Skin of body (tissue), 2 donors: Measurements from ENCODE around the gene PALB2. TPM values are rescaled to one million over a fixed set of nuclear protein-coding genes. Genes with fewer than 3 reads are reported as not detected.
"Not testable (repeated sequence)": the region's sequence is repeated elsewhere in the genome, so short reads cannot be mapped to it uniquely, and the experiment has no call there.

Source experiments
- DNase-seq: peaks from one replicate; lab custom pipeline; 2025; lab: John Stamatoyannopoulos, UW
- total RNA-seq: library from RNA; depleted of rRNA; stranded (reverse); fragments of >200 nt; gene quantifications from one replicate; pipeline ENCODE4 v1.2.3, GENCODE V29; 2014

Gene PALB2
- total RNA-seq, 1 donor from 2014 or later: 7.4 TPM

- no peak for DNase-seq
These were observed 56.7 kb downstream of the PALB2 start for GRCh38 chr16:23584186-23585076.

DNA sequence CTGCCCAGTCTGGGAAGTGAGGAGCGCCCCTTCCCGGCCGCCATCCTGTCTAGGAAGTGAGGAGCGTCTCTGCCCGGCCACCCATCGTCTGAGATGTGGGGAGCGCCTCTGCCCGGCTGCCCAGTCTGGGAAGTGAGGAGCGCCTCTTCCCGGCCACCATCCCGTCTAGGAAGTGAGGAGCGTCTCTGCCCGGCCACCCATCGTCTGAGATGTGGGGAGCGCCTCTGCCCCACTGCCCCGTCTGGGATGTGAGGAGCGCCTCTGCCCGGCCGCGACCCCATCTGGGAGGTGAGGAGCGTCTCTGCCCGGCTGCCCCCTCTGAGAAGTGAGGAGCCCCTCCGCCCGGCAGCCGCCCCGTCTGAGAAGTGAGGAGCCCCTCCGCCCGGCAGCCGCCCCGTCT, 57.8 kb downstream of the PALB2 start:
- not testable (repeated sequence) for DNase-seq

- DNase-seq: no peak
These were observed 59.3 kb downstream of the PALB2 start for GRCh38 chr16:23581764-23582163.

GRCh38 chr16:23580391-23580790, 60.7 kb downstream of the PALB2 start:
- DNase-seq: no peak

DNA sequence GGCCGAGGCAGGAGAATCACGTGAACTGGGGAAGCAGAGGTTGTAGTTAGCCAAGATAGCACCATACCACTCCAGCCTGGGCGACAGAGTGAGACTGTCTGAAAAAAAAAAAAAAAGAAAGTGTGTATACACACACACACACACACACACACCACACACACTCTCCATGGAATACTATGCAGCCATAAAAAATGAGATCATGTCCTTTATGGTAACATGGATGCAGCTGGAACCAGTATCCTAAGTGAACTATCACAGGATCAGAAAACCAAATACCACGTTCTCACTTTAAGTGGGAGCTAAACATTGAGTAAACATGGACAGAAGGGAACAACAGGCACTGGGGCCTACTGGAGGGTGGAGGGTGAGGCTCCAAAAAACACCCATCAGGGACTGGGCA, 61.7 kb downstream of the PALB2 start:
- DNase-seq: no peak

- DNase-seq: no peak
These were observed 62.8 kb downstream of the PALB2 start for GRCh38 chr16:23578101-23578830.

DNA sequence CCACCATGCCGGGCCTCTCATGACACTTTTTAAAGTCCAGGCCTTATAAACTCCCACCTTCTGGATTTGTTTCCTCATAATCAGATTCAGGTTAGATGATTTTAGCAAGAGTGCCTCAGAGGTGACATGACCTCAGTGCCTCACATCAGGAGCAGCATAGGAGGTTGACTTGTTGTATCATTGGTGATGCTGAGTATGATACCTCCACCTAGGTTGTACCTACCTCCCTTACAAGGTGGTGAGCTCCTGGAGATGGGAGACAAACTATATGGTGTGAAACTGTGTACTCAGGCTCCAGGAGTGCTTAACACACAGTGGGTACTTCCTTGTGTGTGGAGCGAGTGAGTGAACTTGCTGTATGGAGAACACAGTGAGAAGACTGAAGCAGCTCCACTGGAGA, 63.6 kb downstream of the PALB2 start:
- no peak for DNase-seq

DNA sequence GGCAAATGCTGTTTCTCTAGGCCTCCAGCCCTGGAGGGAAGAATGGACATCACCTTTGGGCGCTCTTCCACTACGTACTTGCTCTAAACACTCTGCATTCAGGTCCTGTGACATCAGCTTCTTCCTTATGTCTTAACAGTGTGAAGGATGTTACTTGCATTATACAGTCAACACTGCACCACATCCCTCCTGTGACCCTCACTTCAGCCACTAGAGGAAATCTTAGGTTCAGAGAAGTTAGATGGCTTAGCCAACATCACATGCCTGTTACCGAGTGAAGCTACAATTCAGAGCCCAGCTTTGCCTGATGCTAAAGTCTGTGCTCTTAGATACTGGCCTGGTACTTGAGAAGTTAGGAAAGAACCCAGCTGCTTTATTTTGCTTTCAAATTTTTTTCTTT, 65.3 kb downstream of the PALB2 start:
- no peak for DNase-seq

DNA sequence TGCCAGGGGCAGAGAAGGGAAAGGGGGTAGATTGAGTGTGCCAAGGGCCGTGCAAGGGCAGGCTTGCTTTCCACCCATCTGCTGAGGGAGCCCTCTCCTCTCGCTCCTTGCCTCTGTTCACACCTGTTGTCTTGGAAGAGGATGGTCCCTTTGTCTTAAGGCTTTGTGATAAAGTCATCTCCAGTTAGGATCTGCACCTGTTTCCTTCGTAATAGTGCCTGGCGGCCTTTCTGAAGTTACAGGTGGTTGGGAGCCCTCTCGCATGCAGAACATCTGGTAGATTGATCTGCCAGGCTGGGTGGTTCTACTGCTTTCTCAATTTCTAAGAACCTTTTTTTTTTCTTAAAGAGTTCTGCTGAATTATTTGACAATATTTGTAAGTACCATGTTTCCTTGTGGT, 67.3 kb downstream of the PALB2 start:
- no peak for DNase-seq

DNA sequence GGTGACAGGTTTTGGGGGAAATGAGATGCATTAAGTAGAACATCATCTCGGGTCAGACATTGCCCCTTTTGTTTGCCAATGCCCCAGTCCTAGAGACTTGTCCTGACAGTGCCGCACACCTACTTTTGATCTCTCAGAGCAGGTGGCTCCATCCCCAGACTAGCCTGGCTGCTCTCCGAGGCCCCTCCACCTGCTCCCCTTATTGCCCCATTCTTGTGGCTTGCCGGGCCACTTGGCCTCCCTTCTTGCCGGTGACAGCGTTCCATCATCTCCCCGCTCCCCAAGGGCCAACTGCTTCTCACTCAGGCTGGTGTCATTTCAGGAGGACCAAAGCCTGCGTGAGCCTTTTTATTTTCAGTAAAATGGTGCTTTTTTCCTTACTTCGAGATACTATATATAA, 68.7 kb downstream of the PALB2 start:
- DNase-seq: no peak

GRCh38 chr16:23571895-23572294, 69.2 kb downstream of the PALB2 start:
- no peak for DNase-seq

DNA sequence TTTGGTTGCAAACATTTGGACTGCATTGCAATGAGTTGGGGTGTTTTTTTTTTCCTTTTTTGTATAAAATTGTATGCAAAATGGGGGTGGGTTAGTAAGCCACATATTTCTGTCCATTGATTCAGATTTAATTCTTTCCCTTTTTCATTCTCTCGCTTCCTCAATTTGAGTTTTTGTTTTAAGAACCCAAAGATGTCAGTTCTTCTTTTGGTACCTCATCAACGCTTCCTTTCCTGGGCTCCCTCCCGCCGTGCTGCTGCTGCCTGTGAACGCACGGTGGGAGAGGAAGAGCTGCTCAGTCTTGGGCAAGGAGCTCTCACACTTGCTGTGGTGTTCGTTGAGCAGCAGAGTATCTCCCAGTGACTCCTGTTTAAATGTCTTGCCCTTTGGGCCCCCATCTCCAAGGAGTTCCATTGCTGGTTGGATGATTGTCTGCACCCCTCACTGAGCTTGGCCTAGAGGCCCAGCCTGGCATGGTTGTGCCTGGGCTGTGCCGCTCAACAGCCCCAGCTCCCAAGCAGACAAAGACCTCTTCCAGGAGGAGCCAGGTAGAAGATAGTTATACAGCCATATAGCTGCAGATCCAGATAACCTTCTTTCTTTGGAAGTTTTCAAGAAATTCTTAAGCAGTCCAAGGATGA, 70.0 kb downstream of the PALB2 start:
- no peak for DNase-seq

GRCh38 chr16:23567602-23568001, 73.5 kb downstream of the PALB2 start:
- no peak for DNase-seq

- DNase-seq: no peak
These were observed 74.4 kb downstream of the PALB2 start for GRCh38 chr16:23566724-23567123.

GRCh38 chr16:23564575-23565363, 76.3 kb downstream of the PALB2 start:
- no peak for DNase-seq

DNA sequence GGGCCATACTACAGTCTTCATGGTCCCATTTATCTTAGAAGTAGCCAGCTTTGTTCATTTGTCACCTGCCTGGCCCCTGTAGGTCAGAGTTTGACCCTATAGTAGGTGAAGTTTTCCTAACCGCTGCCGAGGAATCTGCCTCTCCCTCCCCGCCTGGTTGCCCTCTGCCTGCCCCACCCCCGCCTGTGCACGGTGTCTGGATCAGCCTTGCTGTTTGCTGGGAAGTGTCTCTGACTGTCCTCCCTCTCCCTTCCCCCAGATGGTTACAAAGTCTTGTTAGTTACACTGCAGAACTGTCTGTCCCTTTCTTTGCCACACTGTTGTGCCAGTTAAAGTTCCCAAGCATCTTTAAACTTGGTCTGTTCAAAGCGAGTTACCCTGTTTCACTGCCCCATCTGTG, 77.9 kb downstream of the PALB2 start:
- DNase-seq: no peak

- no peak for DNase-seq
These were observed 78.6 kb downstream of the PALB2 start for GRCh38 chr16:23562505-23562904.

- no peak for DNase-seq
These were observed 79.5 kb downstream of the PALB2 start for GRCh38 chr16:23561586-23561985.

DNA sequence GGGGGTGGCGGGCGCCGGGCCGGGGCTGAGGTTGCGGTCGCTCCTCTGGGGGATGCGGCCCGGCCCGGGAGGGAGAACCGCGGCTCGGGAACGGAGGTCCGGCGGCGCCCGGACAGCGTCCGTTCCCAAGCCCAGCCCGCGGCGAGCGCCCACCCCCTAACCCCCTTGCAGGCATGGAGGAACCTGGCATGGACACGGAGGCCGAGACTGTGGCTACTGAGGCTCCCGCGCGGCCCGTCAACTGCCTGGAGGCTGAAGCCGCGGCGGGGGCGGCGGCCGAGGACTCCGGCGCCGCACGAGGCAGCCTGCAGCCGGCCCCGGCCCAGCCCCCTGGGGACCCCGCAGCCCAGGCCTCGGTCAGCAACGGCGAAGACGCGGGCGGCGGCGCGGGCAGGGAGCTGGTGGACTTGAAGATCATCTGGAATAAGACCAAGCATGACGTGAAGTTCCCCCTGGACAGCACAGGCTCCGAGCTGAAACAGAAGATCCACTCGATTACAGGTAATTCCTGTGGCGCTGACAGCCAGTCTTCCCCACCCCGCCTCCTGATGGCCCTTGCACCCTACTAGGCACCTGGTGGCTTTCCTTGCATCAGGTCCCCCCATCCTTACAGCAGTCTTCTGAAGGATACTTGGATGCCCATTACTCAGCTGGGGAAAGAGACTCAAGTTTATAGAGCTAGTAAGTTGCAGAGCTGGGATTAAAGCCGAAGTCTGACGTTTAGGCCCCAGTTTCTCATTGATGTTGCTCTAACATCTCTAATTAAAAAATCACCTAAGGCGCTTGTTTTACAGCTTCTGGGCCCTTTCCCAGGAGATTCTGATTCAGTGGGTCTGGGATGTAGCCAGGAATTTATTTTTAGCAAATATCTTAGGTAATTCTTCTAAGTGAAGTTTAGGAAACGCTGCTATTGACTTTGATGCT, 83.1 kb downstream of the PALB2 start:
- no peak for DNase-seq
